HG03159 (cell line): ENCODE results near the gene MFAP5.
A peak's percentile ranks its signal among the peaks of the same experiment; 100 is the strongest.

Source experiments
- ATAC-seq: cut with Tn5 transposase; IDR thresholded peaks from one replicate; pipeline ENCODE4 v1.9.1; 2021; ENCODE audit warnings: mild to moderate bottlenecking, moderate library complexity; ENCODE audit not compliant: unreplicated experiment

MFAP5 gene, protein sequence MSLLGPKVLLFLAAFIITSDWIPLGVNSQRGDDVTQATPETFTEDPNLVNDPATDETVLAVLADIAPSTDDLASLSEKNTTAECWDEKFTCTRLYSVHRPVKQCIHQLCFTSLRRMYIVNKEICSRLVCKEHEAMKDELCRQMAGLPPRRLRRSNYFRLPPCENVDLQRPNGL

DNA sequence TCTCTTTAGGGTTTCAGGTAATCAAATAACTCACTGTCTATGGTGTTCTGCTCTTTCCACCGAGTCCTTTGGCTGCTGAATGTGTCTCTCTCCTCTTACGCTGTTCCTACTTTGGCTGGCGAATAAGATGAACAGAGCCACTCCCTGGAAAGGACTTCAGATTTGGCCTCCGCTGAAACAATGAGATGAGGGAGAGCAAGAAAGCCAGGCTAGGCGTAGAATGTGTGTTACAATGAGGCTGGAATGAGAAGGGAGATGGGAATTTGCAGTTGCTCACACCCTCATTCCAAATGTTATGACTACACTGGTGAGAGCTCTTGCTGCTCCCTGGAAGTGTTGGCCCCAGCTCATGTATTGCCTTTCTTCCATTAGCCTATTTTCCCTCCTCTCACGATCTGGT lies at the start of gene MFAP5:
TSS of gene MFAP5 (minus strand) at position 234 of the 400 bp plus-strand sequence. CDS start 722 bp downstream, outside the sequence.
- no peak for ATAC-seq

DNA sequence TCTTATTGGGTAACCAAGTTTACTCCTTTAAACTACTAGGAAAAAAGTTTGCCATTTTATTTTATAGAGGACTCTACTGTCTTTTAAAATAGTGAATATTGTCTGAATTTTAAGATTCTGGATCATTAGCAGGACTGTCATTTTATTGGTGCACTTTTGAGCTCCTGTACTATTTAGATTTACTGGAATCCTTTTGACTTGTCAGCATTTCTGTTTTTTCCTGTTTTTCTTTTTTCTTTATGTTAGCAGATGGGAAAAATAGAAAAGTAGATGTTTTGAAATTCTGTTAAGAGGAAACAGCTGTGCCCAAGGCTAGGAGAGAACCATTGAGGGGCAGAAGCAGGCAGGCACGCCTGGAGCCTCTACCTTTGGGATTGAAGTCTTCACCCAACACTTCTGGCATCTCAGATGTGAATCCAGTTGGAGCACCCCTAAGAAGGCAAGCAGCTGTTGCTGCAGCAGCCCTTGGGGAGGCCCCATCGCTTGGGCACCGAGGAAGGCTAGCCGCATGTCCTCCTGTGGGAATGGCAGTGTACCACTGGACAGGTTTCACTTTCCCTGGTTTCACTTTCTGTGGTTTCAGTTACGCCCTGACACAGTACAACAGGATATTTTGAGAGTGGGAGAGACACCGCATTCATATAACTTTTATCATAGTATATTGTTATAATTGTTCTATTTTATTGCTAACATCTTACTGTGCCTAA lies 46.7 kb upstream of the MFAP5 start:
- ATAC-seq = no peak

DNA sequence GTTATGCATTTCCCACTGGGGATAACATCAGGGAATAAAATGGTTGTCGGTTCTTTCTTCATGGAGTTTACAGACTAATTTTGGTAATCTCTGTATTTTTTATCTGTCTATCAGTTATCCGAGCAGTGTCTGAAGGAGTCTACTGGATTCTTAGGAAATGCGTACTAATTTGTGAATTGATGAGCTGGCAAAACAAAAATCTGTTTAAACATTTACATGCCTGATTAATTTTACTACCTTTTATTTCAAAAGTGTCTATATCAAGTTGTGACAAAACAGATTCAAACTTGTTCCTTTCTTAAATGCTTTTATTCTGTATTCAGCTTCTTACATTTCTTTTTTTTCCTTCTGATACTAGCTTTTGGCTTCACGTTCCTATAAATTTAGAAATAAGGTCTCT lies 39.5 kb upstream of the MFAP5 start:
- ATAC-seq = no peak

DNA sequence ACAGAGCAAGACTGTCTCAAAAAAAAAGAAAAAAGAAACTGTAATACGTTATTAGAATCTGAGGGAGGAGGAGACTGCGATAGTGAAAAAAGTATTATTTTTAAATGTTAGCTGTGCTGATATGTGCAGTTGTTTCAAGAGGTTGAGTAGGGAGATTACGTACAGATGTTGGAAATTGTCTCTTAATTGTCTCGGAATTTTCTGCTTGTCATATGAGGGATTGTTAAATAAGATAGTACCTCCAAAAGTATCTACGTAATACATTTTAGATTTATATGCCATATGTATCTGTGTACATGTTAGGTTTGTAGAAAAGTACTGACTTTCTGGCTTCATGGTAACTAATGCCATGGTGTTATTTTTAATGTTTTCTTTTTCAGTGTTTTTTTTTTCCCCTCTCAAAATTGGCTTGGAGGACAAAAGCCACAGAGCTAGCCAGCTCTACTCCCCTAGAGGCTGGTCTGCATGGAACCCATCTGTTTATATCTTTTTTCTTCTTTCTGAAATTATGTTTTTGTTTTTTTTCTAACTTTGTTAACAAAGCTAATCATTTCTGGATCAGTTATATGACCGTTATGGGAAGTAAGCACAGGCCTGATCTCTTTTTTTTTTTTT lies 38.5 kb upstream of the MFAP5 start:
- ATAC-seq = no peak

DNA sequence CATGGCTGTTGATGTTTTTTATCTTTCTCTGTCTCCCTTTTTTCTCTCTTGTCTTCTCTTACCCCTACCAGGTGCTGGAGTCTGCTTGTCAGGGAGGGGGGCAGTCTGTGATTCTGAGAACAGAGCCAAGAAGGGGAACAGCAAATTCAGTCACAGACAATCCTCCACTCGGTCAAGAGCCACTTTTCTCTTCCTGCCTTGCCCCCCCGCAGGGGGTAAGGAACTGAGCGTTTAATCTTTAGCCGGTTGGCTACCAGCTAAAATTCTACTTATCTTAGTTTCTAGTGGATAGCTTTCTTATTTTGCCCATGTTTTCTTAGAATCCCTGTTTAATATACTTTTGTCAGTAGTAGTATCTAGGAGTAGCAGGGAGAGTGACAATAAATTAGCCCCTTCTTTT lies 37.1 kb upstream of the MFAP5 start:
- no peak for ATAC-seq

DNA sequence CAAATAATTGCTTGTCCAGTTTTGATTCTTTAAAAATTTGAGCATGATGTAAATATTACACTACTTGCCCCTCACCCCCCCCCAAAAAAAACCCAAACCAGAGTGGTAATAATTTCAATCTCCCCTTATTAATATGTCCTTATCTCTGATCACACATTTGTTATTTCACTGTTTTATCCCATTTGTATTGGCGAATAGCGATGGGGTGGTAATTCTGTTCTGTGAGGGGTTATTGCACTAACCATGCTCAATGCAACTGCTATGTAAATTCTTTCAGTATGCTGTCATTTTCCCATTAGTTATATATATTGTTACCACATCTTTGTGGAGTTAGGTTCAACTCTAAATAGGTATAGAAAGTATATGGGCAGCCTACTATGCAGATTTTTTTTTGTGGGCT lies 36.3 kb upstream of the MFAP5 start:
- ATAC-seq = no peak

DNA sequence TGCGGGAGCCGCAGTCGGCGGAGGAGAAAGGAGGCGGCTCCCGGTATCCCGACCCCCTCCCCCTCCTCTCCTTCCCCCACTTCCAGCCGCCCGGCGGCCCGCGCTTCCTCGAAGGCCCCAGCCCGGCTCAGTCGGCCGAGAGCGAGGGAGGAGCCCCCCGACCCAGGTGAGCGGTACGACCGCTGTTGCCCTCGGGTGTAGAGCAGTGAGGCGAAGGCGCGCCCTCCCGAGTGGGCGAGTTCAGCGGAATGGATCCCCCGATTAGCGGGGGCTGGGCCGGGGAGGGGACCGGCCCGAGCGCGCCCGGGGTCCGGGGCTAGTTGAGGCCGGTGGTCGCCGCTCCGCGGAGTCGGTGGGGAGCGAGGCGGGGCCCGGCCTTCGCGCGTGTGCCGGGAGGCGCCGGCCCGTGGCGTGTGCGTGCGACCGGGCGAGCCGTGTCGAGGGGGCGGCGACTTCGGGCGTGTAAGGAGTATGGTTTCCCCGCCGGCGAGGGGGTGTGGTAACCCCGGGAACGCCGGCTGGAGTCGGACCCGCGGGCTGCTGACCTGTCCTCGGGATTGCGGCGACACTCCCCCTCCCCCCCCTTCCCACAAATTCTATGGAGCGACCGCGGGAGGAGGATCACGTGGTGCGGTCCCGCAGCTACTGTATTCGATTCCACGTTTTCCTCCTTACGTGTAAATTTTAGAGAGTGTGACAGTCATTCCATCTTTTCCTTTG lies 35.7 kb upstream of the MFAP5 start:
- ATAC-seq = peak; percentile 44

DNA sequence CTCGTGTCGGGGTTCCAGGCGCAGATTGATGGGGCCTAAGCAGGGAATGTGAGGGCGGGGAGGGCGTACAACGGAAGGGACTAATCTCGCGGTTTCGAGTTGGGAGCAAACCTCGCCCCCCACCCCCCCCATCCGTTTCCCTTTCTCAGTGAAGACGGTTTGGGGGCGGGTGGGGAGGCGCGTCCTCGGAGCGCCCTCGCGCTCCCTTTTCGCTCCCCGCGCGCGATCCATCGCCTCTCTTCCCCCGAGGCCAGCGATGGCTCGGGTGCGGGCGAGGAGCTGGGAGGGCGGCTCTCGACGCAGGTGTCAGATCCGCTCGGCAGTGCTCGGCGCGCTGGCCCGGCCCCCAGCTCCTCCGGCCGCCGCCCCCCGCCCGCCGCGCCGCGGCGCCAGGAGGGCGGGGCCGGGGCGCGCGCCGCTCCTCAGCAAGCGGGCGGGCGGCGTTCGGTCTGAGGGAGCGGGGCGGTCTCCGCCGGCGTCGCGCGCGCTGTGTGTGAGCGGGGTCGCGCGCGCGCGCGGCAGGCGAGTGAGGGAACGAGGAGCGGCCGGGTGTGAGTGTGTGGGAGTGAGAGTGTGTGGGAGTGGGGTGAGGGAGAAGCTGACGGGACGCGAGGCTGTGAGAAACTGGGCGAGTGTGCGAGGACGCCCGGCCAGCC lies 35.0 kb upstream of the MFAP5 start, which contains the start of gene RIMKLB:
TSS of gene RIMKLB (plus strand) at position 516 of the 656 bp plus-strand sequence. CDS start 15,876 bp downstream, outside the sequence.
- ATAC-seq = peak; percentile 86

DNA sequence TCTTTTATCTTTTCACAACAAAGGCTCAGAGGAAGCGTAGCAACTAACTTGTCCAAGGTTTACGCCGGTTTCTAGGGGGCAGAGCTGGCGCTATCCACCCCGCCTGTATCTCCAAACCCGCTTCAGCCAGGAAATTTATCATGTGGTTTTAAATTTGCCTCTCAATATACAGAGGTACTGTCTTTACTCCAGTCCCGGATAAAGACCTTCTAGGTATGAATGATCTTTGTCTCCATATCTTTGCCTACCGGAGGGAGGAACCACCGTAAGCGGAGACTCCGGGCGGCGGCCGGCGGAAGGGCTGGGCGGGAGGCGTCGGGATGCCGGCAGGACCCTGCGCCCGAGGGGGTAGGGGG lies 34.5 kb upstream of the MFAP5 start:
- ATAC-seq = peak; percentile 17

DNA sequence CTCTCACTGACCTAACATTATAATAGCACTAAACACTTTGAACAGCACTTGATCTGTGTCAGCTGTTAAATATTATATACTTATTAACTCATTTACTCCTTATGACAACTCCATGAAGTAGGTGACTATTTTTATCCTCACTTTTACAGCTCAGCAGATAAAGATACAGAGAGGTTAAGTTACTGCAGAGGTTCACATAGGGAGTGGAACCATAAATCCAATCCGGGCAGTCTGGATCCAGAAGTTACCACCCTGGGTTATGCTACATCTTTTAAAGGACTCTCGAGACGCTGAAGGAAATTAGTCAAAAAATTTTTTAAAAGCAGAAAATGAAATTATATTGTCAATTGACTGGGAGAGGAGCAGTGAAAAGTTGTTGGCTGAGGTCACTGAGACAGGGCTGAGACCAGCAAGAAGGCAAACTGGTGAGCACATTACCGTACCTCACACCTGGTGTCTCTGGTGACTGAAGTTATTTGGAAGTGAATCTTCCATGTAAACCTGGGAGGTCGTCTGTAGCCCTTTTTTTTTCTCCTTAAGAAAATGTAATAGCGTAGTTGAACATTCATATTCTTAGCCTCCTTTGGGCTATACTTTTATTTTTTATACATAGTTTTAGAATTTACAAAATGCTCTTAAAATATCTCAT lies 33.9 kb upstream of the MFAP5 start:
- no peak for ATAC-seq

DNA sequence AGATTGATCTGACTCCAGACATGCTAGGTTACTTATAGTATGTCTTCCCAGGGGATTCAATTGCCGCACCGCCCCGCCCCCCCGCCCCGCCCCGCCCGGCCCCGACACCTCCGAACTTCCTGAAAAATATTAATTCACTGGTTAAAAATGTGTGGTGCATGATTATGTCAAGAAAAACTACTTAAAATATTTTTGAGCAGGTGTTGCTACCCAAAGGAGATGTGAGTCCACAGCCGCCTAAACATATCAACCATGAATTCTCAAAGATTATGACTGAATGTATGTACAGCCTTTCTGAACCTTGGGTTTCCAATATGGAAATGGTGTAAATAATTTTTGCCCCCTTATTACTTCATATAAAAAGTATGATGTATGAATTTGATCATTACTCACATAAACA lies 32.5 kb upstream of the MFAP5 start:
- no peak for ATAC-seq

DNA sequence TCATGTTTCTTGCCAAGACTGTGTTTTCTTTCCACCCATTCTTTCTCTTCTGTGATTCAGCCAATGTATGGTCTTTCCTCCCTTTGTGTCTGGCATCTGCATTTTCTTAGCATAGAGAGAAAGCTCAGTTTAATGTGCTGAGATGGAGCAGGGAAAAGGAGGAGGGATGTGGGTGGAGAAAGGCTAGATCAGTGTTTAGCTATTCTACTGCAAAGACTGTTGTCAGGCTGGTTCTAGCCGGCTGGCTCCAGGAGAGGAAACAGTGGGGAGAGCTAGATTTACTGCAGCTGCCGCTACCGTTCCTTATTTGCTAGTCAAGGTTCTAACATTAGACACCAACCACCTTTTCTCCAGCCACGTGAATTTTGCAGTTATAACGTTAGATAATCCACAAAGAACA lies 29.9 kb upstream of the MFAP5 start:
- ATAC-seq = no peak

DNA sequence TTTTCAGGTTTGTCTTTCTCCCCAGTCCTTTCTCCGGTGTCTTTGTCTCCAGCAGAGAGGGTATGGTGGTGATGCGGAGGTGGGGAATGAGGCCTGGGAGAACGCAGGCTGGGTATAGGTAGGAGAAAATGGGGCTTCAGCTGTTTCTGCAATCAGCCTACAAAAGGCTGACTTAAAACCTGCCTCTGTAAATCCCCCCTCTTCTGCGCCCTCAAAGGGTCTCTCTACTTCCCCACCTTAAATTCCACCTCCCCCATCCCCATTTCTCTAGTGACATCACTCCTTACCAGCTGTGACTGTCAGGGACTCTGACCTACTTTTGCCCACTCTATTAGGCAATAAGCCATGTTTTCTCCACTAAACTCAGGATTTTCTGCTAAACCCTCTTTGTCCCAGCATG lies 27.1 kb upstream of the MFAP5 start:
- ATAC-seq = no peak

DNA sequence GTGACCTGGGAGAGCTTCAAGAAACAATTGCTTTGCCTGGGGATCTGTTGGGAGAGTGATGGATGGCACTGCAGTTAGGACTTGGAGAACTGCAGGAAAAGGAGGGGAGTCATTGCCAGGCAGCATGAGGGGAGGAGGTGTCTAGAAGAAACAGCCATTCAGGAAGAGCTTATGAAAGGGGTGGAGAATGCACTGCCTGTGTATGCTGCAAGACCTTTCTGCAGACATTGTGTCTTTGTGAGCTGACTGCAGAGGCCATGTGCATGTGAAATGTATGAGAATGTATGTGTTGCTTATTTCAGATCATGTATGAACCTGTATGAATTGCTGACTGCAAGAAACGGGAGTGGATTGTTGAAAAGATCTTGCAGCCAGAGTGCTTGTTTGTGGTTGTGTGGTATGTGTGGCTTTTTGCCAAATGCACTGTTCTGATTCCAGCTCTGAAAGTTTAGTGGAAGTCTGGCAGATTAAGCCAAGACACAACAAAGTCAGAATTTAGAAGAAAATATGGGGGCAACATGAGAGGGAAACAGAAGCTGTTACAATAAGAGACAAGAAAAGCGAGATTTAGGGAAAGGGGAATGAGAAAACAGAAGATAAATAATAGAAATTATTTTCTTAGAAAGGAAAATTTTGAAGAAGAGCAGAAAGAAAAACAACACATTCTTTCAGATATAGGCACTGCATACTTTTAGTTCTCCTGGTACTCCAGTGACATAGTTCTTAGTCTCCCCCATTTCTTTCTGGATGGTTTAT lies 25.4 kb upstream of the MFAP5 start:
- ATAC-seq = no peak

DNA sequence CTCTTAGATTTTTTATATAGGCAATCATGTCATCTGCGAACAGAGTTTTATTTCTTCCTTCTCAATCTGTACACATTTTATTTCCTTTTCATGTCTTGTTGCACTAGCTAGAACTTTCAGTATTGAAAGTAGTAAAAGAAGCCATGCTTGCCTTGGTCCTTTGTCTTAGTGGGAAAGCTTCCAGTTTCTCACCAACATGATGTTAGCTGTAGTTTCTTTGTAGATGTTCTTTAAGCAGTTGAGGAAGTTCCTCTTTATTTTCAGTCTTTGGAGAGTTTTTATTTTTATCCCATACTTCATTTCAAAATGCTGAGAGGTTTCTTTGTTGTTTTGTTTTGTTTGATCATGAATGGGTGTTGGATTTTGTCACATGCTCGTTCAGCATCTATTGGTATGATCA lies 22.4 kb upstream of the MFAP5 start:
- ATAC-seq = no peak

DNA sequence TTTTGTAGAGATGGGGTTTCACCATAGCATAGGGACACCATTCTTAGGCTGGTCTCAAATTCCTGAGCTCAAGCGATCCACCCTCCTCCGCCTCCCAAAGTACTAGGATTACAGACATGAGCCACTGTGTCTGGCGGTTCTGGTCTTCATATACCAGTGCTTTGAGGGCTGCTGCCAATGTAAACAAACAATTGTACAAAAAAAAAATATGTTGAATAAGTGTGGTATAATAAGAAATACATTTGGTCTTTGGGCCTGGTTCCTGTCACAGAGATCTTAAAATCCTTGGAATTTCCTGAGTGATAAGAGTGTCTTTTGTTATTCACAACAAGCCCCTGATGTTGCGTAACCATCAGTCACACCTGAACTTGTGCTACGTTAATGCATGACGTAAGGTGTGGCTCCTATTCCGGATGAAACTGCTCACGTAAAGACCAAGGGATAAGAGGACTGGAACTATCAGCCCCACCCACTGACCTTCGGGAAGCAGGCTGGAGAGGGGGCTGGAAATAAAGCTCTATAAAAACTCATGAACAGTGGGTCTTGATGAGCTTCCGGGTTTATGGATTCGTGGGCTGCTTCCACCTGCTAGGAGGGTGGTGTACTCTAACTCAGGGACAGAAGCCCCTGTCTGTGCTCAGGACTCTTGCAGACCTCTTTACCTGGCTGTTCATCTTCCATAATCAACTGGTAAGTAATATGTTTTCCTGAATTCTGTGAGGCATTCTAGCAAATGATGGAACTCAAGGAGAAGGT lies 18.7 kb upstream of the MFAP5 start:
- no peak for ATAC-seq

DNA sequence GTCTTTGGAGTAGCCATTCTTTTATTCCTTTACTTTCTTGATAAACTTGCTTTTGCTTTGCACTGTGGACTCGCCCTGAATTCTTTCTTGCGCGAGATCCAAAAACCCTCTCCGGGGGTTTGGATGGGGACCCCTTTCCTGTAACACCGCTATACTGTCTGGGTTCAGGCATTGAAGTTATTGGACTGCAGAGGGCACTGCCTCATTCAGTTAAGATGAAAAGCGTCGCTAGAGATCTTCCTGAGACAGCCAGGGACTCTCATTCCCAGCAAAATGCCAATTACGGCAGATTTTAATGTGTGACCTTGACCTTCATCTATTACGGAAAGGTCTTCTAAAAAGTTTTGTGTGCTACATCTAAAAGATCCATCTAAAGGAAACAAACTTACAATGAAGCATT lies 17.9 kb upstream of the MFAP5 start:
- ATAC-seq = no peak

DNA sequence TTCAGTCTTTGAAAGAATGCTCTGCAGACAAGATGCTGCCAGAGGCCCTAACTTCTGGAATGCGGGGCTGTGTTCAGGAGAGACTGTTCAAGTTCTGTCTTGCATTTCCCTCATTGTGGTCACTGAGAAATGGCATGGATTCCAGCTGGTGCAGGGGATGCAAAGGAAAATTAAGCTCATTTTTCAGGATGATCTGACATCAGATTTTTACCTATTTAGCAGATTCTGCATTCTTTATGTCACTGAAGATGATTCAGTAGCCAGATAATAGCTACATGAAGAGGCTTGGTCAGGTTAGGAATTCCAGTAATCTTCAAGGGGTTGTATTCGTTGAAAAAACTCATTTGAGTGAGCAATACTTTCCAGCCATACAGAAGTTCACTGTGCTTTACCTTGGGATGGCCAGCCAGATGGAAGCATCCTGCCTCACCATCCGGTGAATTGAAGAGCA lies 16.1 kb upstream of the MFAP5 start:
- no peak for ATAC-seq

DNA sequence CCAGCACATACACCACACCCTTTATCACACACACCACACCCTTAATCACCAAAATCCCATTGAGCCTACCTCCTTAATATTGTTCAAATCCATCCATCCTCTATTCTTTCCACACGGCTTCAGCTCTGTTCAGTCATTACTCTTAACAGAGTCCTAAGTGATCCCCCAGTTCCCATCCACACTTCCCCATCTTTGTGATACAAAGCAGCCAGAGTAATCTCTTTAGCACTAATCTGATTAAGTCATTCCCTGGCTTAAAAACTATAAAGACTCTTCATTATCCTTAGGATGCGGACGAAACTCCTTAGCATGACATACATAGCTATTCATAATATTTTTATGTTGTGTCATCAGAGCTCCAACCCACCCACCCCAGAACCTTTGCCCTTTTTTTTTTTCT lies 14.7 kb upstream of the MFAP5 start:
- ATAC-seq = no peak
